ENCODE data around the gene HNMT.

DNA sequence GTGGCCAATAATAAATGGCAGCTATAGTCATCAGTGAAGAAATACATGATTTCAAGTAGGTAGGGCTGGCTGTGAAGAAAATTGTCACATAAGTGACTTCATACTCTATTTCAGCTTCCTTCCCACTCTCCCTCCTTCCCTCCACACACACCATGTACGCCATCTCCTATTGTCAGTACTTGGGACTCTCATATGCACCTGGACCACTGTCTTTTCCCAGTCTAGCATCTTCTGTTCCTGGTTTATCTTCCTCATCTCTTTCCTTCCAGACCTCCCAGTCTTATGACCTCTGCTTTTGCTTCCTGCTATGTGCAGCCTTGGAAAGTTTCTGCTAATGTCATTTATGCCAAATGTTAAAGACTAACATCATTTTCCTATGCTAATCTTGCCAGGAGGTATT is 35.0 kb downstream of the HNMT start:
- TF ChIP-seq, protein P1, sequence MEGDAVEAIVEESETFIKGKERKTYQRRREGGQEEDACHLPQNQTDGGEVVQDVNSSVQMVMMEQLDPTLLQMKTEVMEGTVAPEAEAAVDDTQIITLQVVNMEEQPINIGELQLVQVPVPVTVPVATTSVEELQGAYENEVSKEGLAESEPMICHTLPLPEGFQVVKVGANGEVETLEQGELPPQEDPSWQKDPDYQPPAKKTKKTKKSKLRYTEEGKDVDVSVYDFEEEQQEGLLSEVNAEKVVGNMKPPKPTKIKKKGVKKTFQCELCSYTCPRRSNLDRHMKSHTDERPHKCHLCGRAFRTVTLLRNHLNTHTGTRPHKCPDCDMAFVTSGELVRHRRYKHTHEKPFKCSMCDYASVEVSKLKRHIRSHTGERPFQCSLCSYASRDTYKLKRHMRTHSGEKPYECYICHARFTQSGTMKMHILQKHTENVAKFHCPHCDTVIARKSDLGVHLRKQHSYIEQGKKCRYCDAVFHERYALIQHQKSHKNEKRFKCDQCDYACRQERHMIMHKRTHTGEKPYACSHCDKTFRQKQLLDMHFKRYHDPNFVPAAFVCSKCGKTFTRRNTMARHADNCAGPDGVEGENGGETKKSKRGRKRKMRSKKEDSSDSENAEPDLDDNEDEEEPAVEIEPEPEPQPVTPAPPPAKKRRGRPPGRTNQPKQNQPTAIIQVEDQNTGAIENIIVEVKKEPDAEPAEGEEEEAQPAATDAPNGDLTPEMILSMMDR (optimal IDR thresholded peaks at IDR 0.05 in 1 of 3, IDR thresholded peaks at IDR 0.05 in 1 of 3, conservative IDR thresholded peaks at IDR 0.05 in 1 of 3; ENCODE audit: extremely low read depth in 1 of 3, insufficient read depth in 2 of 3, low read length in 3 of 3) = no peak
- no peak for TF ChIP-seq EZH2 (IDR thresholded peaks at IDR 0.05; ENCODE audit: low read length)
